Activated naive CD8-positive, alpha-beta T cell treated with anti-CD3 and anti-CD28 coated beads for 36 hours (primary cell): Measurements from ENCODE around the gene FAM107B. TPM values are rescaled to one million over a fixed set of nuclear protein-coding genes. Genes with fewer than 3 reads are reported as not detected.

ENCODE experiments used
- DNase-seq: peaks from one replicate; pipeline ENCODE4 v3.0.0; 2021
- H3K27ac Mint-ChIP-seq: one replicate; pipeline ENCODE4 v1.8.0; 2022; ENCODE audit warnings: mild to moderate bottlenecking, moderate library complexity, mixed read lengths
- H3K27me3 Mint-ChIP-seq: one replicate; pipeline ENCODE4 v1.8.0; 2022; ENCODE audit warnings: mild to moderate bottlenecking, mixed read lengths
- H3K36me3 Mint-ChIP-seq: one replicate; pipeline ENCODE4 v1.8.0; 2021; ENCODE audit warnings: mild to moderate bottlenecking, mixed read lengths
- H3K4me1 Mint-ChIP-seq: one replicate; pipeline ENCODE4 v1.8.0; 2021; ENCODE audit warnings: mixed read lengths
- H3K4me3 Mint-ChIP-seq: one replicate; pipeline ENCODE4 v1.8.0; 2022; ENCODE audit warnings: mild to moderate bottlenecking, moderate library complexity, mixed read lengths
- H3K9me3 Mint-ChIP-seq: one replicate; pipeline ENCODE4 v1.8.0; 2022; ENCODE audit warnings: mixed read lengths
- total RNA-seq, 2 experiments: library from RNA; stranded (reverse); gene quantifications; one replicate each; pipeline ENCODE4 v1.2.3, GENCODE V29; 2021

The FAM107B gene
- total RNA-seq, 2 experiments from 2014 or later: 195 to 203 TPM

DNA sequence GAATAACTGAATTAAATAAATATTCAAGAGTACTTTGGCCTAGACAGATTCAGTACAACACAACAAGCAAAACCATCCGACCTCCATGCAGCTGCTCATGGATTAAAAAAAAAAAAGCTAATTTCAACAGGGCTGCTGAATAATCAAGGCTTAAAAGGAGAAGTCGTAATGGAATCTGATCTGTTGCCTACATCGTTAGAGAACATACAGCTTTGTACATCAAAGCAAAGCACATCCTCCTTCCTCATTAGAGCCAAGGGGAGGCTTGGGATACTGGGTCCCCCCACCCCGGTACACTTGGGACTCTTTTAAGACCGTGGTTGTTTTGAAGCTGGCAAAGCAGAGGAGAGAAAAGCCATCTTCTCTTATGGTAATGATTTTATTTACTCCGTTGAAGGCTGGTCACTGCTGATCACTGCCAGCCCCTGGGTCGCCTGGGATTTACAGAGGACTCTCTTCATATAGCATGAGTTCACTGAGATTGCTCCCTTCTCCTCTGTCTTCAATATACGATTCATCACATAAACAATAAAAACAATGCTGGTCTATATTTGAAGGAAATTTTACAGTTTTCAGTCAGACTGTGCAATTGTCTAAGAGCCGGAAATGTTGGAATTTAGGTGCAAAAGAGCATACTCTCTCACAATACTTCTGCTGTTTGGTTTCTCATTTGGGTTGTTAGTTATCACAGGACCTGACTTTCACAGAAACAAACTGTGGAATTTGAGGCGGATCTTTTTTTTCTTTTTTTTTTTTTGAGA is 148.8 kb downstream of the FAM107B start:
- H3K36me3 Mint-ChIP-seq: no peaks in the 10 kb centered on the region
- no peaks in the 10 kb centered on the region for H3K27me3 Mint-ChIP-seq
- no peak overlapping the region for H3K27ac Mint-ChIP-seq
- no peak for DNase-seq
- no peak overlapping the region for H3K4me3 Mint-ChIP-seq
- H3K9me3 Mint-ChIP-seq: no peaks in the 10 kb centered on the region
- H3K4me1 Mint-ChIP-seq: peaks cover 4% of the 10 kb centered on the region

- no peaks in the 10 kb centered on the region for H3K36me3 Mint-ChIP-seq
- peaks cover 4% of the 10 kb centered on the region for H3K4me1 Mint-ChIP-seq
- H3K27me3 Mint-ChIP-seq: no peaks in the 10 kb centered on the region
- no peaks in the 10 kb centered on the region for H3K9me3 Mint-ChIP-seq
- no peak overlapping the region for H3K4me3 Mint-ChIP-seq
- H3K27ac Mint-ChIP-seq: no peak overlapping the region
- no peak for DNase-seq
These were observed 149.5 kb downstream of the FAM107B start for GRCh38 chr10:14625192-14625631.

GRCh38 chr10:14624600-14624999 is 150.1 kb downstream of the FAM107B start:
- H3K27me3 Mint-ChIP-seq: no peaks in the 10 kb centered on the region
- no peaks in the 10 kb centered on the region for H3K9me3 Mint-ChIP-seq
- no peak overlapping the region for H3K4me3 Mint-ChIP-seq
- DNase-seq: no peak
- no peaks in the 10 kb centered on the region for H3K36me3 Mint-ChIP-seq
- H3K27ac Mint-ChIP-seq: no peak overlapping the region
- peaks cover 4% of the 10 kb centered on the region for H3K4me1 Mint-ChIP-seq

DNA sequence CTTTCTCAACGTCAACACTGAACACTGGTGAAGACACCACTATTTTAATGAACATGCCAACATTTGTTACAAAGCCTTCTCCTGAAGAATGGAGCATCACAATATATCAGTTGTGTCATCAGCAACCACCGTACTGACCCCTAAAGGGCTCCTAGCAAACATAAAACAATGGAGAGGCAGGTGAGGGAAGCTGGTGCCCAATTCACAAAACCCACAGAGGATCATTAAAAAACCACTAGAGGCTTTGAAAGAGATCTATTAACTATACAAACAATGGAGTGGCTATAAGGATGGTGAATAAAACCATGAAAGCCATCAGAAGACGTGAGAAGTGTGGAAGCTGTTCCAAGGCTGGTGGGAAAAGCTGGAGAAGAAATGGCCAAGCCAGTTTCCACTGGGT is 150.8 kb downstream of the FAM107B start:
- no peak for DNase-seq
- H3K4me1 Mint-ChIP-seq: peaks cover 4% of the 10 kb centered on the region
- no peaks in the 10 kb centered on the region for H3K36me3 Mint-ChIP-seq
- no peak overlapping the region for H3K27ac Mint-ChIP-seq
- no peaks in the 10 kb centered on the region for H3K27me3 Mint-ChIP-seq
- no peak overlapping the region for H3K4me3 Mint-ChIP-seq
- H3K9me3 Mint-ChIP-seq: no peaks in the 10 kb centered on the region

DNA sequence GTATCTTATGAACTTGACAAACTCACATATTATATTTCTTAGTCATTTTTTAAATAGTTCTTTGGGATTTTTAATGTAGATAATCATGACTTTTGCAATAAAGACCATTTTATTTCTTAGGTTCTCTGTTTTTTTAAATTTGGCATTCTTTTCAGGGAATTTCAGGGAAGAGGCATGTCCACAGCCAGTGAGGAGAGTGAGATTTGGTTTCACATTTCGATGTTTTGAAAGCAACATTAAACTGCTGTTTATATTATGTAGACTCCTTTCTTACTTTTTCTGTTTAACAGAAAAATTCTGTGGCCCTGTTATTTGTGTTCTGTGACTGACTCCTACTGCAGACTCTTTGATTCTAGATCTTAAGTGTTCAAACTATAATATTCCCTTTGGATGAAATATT is 153.7 kb downstream of the FAM107B start:
- Mint-ChIP-seq H3K4me1 (peaks cover 24% of the 10 kb centered on the region), H3K27ac (no peak overlapping the region), H3K4me3 (no peak overlapping the region), H3K27me3 (no peaks in the 10 kb centered on the region), H3K36me3 (no peaks in the 10 kb centered on the region), H3K9me3 (no peaks in the 10 kb centered on the region)
- DNase-seq: no peak

DNA sequence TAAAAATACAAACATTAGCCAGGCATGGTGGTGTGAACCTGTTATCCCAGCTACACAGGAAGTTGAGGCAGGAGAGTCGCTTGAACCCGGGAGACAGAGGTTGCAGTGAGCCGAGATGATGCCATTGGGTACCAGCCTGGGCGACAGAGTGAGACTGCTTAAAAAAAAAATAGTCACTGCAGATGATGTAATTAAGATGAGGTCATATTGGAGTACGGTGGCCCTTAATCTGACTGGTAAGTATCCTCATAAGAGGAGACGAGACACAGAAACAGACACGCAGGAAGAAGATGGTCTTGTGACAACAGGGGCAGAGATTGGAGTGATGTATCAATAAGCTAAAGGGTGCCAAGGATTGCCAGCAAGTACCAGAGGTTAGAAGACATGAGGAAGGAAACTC is 156.0 kb downstream of the FAM107B start:
- Mint-ChIP-seq H3K9me3 (no peaks in the 10 kb centered on the region), H3K36me3 (no peaks in the 10 kb centered on the region), H3K4me3 (no peak overlapping the region), H3K4me1 (peaks cover 27% of the 10 kb centered on the region), H3K27me3 (no peaks in the 10 kb centered on the region), H3K27ac (no peak overlapping the region)
- DNase-seq: no peak

- Mint-ChIP-seq H3K4me1 (peaks cover 27% of the 10 kb centered on the region), H3K4me3 (no peak overlapping the region), H3K9me3 (no peaks in the 10 kb centered on the region), H3K27me3 (no peaks in the 10 kb centered on the region), H3K36me3 (no peaks in the 10 kb centered on the region), H3K27ac (no peak overlapping the region)
- DNase-seq: no peak
These were observed 156.8 kb downstream of the FAM107B start for GRCh38 chr10:14617852-14618251.

DNA sequence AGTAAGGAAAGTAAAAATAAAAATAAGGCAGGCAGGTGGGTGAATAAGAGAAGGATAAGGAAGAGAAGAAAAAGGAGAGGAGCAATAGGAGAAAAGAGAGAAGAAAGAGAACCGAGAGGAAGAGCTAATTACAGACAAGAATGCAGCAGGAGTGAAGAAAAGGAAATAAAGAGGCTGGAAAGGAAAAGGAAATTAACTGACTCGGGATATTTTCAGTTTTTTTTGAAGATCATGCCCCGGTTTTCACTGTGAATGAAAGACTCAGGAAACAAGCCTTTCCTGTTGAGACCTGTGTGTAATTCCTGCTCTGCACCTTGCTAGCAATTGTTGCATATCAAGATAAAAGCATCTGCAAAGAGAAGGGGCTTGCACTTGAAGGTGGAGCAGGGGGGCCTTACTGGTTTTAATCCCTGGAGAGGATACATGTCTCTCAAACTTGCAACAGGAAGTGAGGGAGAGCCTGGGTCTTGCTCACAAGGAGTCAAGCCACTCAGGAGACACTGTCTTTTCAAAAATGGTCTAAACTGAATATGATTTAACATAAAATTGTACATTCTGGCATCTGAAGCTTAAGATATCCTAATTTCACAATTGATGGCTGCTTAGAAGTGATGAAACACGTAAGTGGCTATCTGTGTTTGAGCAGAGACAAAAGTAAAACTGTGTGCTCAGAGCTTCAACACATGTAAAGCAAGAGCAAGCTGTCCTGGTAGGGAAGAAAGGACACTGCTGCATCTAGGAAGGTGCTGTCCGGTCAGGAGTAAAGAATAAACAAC is 157.6 kb downstream of the FAM107B start:
- H3K4me3 Mint-ChIP-seq: peak overlapping the region; percentile 9
- no peaks in the 10 kb centered on the region for H3K27me3 Mint-ChIP-seq
- peaks cover 27% of the 10 kb centered on the region for H3K4me1 Mint-ChIP-seq
- no peaks in the 10 kb centered on the region for H3K36me3 Mint-ChIP-seq
- DNase-seq: no peak
- H3K27ac Mint-ChIP-seq: peak overlapping the region; percentile 34
- H3K9me3 Mint-ChIP-seq: no peaks in the 10 kb centered on the region

DNA sequence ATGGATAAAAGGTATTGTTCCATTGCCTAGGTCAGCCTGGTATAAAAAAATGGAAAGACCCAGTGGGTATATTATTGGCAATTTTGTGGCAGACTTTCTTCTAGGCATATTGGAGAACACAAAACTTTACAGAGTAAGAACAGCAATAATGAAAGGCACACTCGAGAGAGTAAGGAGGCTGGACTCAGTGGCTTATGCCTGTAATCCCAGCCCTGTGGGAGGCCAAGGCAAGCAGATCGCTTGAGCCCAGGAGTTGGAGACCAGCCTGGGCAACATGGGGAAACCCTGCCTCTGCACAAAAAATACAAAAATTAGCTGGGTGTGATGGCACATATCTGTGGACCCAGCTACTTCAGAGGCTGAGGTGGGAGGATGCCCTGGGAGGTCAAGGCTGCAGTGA is 158.2 kb downstream of the FAM107B start:
- no peak for DNase-seq
- Mint-ChIP-seq H3K4me3 (no peak overlapping the region), H3K9me3 (no peaks in the 10 kb centered on the region), H3K4me1 (peaks cover 27% of the 10 kb centered on the region), H3K36me3 (no peaks in the 10 kb centered on the region), H3K27ac (no peak overlapping the region), H3K27me3 (no peaks in the 10 kb centered on the region)

GRCh38 chr10:14613588-14613920 is 161.1 kb downstream of the FAM107B start:
- DNase-seq: no peak
- Mint-ChIP-seq H3K4me1 (peaks cover 33% of the 10 kb centered on the region), H3K27ac (no peak overlapping the region), H3K36me3 (no peaks in the 10 kb centered on the region), H3K27me3 (no peaks in the 10 kb centered on the region), H3K4me3 (no peak overlapping the region), H3K9me3 (no peaks in the 10 kb centered on the region)

DNA sequence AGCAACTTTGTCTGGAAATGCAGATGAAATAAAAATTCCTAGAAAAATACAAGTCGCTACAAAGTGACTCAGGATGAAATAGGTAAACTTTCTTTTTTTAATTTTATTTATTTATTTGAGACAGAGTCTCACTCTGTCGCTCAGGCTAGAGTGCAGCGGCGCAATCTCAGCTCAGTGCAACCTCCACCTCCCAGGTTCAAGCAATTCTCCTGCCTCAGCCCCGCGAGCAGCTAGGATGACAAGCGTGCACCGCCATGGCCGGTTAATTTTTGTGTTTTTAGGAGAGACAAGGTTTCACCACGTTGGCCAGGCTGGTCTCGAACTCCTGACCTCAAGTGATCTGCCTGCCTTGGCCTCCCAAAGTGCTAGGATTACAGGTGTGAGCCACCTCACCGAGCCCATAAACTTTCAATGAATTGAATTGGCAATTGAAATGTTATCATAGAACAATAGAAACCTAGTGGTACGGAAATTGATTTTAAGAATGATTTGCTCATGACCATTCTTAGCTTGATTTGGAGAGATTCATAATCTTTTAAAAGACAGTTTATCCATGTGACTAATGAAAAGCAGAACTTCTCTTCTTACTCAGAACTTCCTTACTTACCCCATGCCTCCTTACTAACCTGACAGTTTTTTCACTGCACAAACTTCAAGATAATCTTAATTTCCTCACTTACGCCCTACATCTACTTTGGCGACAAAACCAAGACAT is 161.7 kb downstream of the FAM107B start:
- no peak overlapping the region for H3K27ac Mint-ChIP-seq
- H3K4me1 Mint-ChIP-seq: peaks cover 35% of the 10 kb centered on the region
- DNase-seq: no peak
- H3K4me3 Mint-ChIP-seq: no peak overlapping the region
- H3K36me3 Mint-ChIP-seq: no peaks in the 10 kb centered on the region
- H3K9me3 Mint-ChIP-seq: no peaks in the 10 kb centered on the region
- H3K27me3 Mint-ChIP-seq: no peaks in the 10 kb centered on the region

GRCh38 chr10:14611968-14612693 is 162.6 kb downstream of the FAM107B start:
- no peak for DNase-seq
- Mint-ChIP-seq H3K4me3 (no peak overlapping the region), H3K27ac (no peak overlapping the region), H3K27me3 (no peaks in the 10 kb centered on the region), H3K36me3 (no peaks in the 10 kb centered on the region), H3K9me3 (no peaks in the 10 kb centered on the region), H3K4me1 (peaks cover 34% of the 10 kb centered on the region)

GRCh38 chr10:14609178-14609577 is 165.5 kb downstream of the FAM107B start:
- no peak overlapping the region for H3K4me3 Mint-ChIP-seq
- no peak overlapping the region for H3K27ac Mint-ChIP-seq
- peaks cover 4% of the 10 kb centered on the region for H3K27me3 Mint-ChIP-seq
- peaks cover 46% of the 10 kb centered on the region for H3K4me1 Mint-ChIP-seq
- H3K36me3 Mint-ChIP-seq: peaks cover 3% of the 10 kb centered on the region
- H3K9me3 Mint-ChIP-seq: peaks cover 10% of the 10 kb centered on the region
- no peak for DNase-seq

- no peak overlapping the region for H3K27ac Mint-ChIP-seq
- DNase-seq: no peak
- H3K36me3 Mint-ChIP-seq: peaks cover 4% of the 10 kb centered on the region
- peaks cover 46% of the 10 kb centered on the region for H3K4me1 Mint-ChIP-seq
- peaks cover 4% of the 10 kb centered on the region for H3K27me3 Mint-ChIP-seq
- peaks cover 10% of the 10 kb centered on the region for H3K9me3 Mint-ChIP-seq
- no peak overlapping the region for H3K4me3 Mint-ChIP-seq
These were observed 166.2 kb downstream of the FAM107B start for GRCh38 chr10:14608381-14609001.
